Esophagus muscularis mucosa (tissue), 4 donors: ENCODE data around the gene NEK4. TPM values are rescaled to one million over a fixed set of nuclear protein-coding genes. Genes with fewer than 3 reads are reported as not detected.
A peak's percentile ranks its signal among the peaks of the same experiment; 100 is the strongest.

ENCODE experiments used
- DNase-seq: peaks from one replicate; pipeline ENCODE4 v3.0.0-alpha.2; 2017; ENCODE audit errors: extremely low spot score
- H3K27ac ChIP-seq, 4 donors: fragments of 200-600 bp; sonication (generic); replicated peaks in 1 of 4; 1 replicate in 3 of 4; 2 replicates in 1 of 4; pipeline ENCODE4 v1.5.1; 2016 to 2019; ENCODE audit warnings: mild to moderate bottlenecking in 1 of 4
- H3K27me3 ChIP-seq, 4 donors: fragments of 200-600 bp; sonication (generic); one replicate each; pipeline versions ENCODE4 v1.5.1 to v1.6.0; 2016 to 2019
- H3K36me3 ChIP-seq, 4 donors: fragments of 200-600 bp; sonication (generic); one replicate each; pipeline ENCODE4 v1.5.1; 2016 to 2019
- H3K4me1 ChIP-seq, 4 donors: fragments of 200-600 bp; sonication (generic); one replicate each; pipeline ENCODE4 v1.5.1; 2016 to 2019
- H3K4me3 ChIP-seq, 4 donors: fragments of 200-600 bp; sonication (generic); 1 replicate in 2 of 4; 2 replicates in 2 of 4; pipeline ENCODE4 v1.5.1; 2016 to 2019; ENCODE audit warnings: mild to moderate bottlenecking in 4 of 4, moderate library complexity in 1 of 4
- H3K9me3 ChIP-seq, 4 donors: fragments of 200-600 bp; sonication (generic); 1 replicate in 3 of 4; 2 replicates in 1 of 4; pipeline ENCODE4 v1.5.1; 2016 to 2019
- EP300 ChIP-seq: sonication (generic); formaldehyde crosslinking; IDR thresholded peaks from one replicate; pipeline ENCODE4 v1.6.1; 2017; ENCODE audit warnings: antibody characterized with exemption
- POLR2A ChIP-seq: fragments of 450-650 bp; IDR thresholded peaks from one replicate; pipeline ENCODE4 v1.6.1; 2017; ENCODE audit warnings: antibody characterized with exemption, moderate library complexity, mild to moderate bottlenecking, low read depth
- POLR2AphosphoS5 ChIP-seq, 2 donors: sonication (generic); formaldehyde crosslinking; IDR thresholded peaks; one replicate each; pipeline ENCODE4 v1.6.1; 2017; ENCODE audit warnings: antibody characterized with exemption in 2 of 2
- WGBS: methylation state at CpG from one replicate; pipeline ENCODE4 v1.1.5; 2018; 5-methylcytosine and 5-hydroxymethylcytosine counted together
- intact Hi-C: fragments of 100-400 bp; cut with DNase I; formaldehyde crosslinking; loops from one replicate; pipeline ENCODE4 v1.15.1; 2023
- total RNA-seq, 4 donors: library from RNA; depleted of rRNA; stranded (reverse); fragments of >200 nt; gene quantifications; one replicate each; pipeline versions ENCODE4 v1.1.0 to v1.2.1, GENCODE V29; 2016
- TF ChIP-seq, protein P1 (sequence below), 3 experiments: fragments of 200-600 bp in 2 of 3; fragments of 450-650 bp in 1 of 3; sonication (generic) in 2 of 3; IDR thresholded peaks; one replicate each; pipeline ENCODE4 v1.5.1; 2017 to 2019; ENCODE audit warnings: antibody characterized with exemption in 3 of 3, mild to moderate bottlenecking in 2 of 3, moderate library complexity in 1 of 3

NEK4 gene
- total RNA-seq, 4 donors from 2014 or later = 19.1 to 29.2 (median 23.6) TPM

DNA sequence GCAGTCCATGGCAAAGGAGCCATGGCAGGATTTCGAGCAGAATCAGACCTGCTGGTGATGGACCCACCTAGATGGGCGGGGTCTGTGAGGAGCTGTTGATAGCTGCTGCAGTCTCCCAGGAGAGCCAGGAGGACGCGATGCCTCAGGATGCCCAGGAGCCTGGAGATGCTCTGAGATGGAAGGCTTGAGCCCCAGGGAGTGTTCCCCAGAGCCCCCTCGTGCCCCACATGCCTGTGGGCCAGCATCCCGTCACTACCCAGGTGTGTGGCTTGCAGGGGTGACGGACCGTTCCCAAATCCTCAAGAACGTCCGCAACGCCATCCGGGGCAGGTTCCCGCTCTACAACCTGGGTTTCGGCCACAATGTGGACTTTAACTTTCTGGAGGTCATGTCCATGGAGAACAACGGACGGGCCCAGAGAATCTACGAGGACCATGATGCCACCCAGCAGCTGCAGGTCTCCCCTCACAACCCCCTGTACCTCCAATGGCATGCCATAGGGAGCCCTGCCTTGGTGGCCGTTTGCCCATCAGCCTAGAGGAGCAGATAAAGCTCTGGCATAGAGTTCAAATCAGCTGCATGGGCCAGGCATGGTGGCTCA lies 13.4 kb upstream of the NEK4 start:
- H3K27ac ChIP-seq = no peak overlapping the region
- H3K9me3 ChIP-seq = no peaks in the 10 kb centered on the region
- H3K4me1 ChIP-seq = no peaks in the 10 kb centered on the region
- TF ChIP-seq, protein P1, sequence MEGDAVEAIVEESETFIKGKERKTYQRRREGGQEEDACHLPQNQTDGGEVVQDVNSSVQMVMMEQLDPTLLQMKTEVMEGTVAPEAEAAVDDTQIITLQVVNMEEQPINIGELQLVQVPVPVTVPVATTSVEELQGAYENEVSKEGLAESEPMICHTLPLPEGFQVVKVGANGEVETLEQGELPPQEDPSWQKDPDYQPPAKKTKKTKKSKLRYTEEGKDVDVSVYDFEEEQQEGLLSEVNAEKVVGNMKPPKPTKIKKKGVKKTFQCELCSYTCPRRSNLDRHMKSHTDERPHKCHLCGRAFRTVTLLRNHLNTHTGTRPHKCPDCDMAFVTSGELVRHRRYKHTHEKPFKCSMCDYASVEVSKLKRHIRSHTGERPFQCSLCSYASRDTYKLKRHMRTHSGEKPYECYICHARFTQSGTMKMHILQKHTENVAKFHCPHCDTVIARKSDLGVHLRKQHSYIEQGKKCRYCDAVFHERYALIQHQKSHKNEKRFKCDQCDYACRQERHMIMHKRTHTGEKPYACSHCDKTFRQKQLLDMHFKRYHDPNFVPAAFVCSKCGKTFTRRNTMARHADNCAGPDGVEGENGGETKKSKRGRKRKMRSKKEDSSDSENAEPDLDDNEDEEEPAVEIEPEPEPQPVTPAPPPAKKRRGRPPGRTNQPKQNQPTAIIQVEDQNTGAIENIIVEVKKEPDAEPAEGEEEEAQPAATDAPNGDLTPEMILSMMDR (IDR thresholded peaks at IDR 0.05) = no peak
- no peak for TF ChIP-seq POLR2AphosphoS5 (IDR thresholded peaks at IDR 0.05)
- TF ChIP-seq EP300 = no peak
- no peak for TF ChIP-seq POLR2A
- intact Hi-C loops = no loop called here
- WGBS = 83% methylated on average over 14 of the region's 18 CpGs
- H3K36me3 ChIP-seq = no peaks in the 10 kb centered on the region
- DNase-seq = no peak
- H3K27me3 ChIP-seq = peaks cover 0 to 5% (median 0%) of the 10 kb centered on the region in 4 donors
- H3K4me3 ChIP-seq = no peak overlapping the region

GRCh38 chr3:52783211-52783555 lies 12.4 kb upstream of the NEK4 start:
- no peak for TF ChIP-seq POLR2AphosphoS5 (IDR thresholded peaks at IDR 0.05)
- TF ChIP-seq EP300 = no peak
- TF ChIP-seq, protein P1 (IDR thresholded peaks at IDR 0.05) = peak in 1 of 3 experiments; percentile 11
- DNase-seq = no peak
- no peaks in the 10 kb centered on the region for H3K9me3 ChIP-seq
- 84% methylated on average over 2 of the region's 3 CpGs for WGBS
- no peaks in the 10 kb centered on the region for H3K36me3 ChIP-seq
- H3K4me3 ChIP-seq = no peak overlapping the region
- no peaks in the 10 kb centered on the region for H3K4me1 ChIP-seq
- intact Hi-C loops = no loop called here
- H3K27ac ChIP-seq = no peak overlapping the region
- H3K27me3 ChIP-seq = peaks cover 0 to 5% (median 0%) of the 10 kb centered on the region in 4 donors

- Histone ChIP-seq H3K9me3 (no peaks in the 10 kb centered on the region), H3K36me3 (no peaks in the 10 kb centered on the region), H3K4me3 (no peak overlapping the region), H3K27me3 (peaks cover 0 to 5% (median 0%) of the 10 kb centered on the region in 4 donors), H3K27ac (no peak overlapping the region), H3K4me1 (no peaks in the 10 kb centered on the region)
- intact Hi-C loops = no loop called here
- DNase-seq = no peak
- no peak for TF ChIP-seq EP300
- TF ChIP-seq, protein P1 (IDR thresholded peaks at IDR 0.05) = no peak
- TF ChIP-seq POLR2A = no peak
- TF ChIP-seq POLR2AphosphoS5 (IDR thresholded peaks at IDR 0.05) = no peak
- WGBS = 69% methylated on average over 12 of the region's 12 CpGs
Observed at GRCh38 chr3:52782412-52783210, 11.9 kb upstream of the NEK4 start.

- Histone ChIP-seq H3K27ac (no peak overlapping the region), H3K9me3 (no peaks in the 10 kb centered on the region), H3K36me3 (no peaks in the 10 kb centered on the region), H3K4me1 (no peaks in the 10 kb centered on the region), H3K4me3 (no peak overlapping the region), H3K27me3 (peaks cover 0 to 5% (median 0%) of the 10 kb centered on the region in 4 donors)
- no peak for TF ChIP-seq POLR2A
- no peak for TF ChIP-seq POLR2AphosphoS5 (IDR thresholded peaks at IDR 0.05)
- TF ChIP-seq, protein P1 (IDR thresholded peaks at IDR 0.05) = no peak
- TF ChIP-seq EP300 = no peak
- 75% methylated on average over 13 of the region's 13 CpGs for WGBS
- no peak for DNase-seq
- intact Hi-C loops = no loop called here
Observed at GRCh38 chr3:52781741-52782140, 11.0 kb upstream of the NEK4 start.
